ENCODE measurements around the gene TNC. TPM values are rescaled to one million over a fixed set of nuclear protein-coding genes. Genes with fewer than 3 reads are reported as not detected.

Gene TNC
- total RNA-seq, 4 donors from 2014 or later: 18.5 to 27.0 (median 22.7) TPM

GRCh38 chr9:115116421-115117284 lies 1.3 kb downstream of the TNC start:
- Histone ChIP-seq H3K4me3 (peak overlapping the region; percentile 30), H3K27me3 (peaks cover 22% of the 10 kb centered on the region), H3K4me1 (peaks cover 23% of the 10 kb centered on the region), H3K36me3 (no peaks in the 10 kb centered on the region), H3K9me3 (no peaks in the 10 kb centered on the region), H3K27ac (no peak overlapping the region)
- no peak for DNase-seq (ENCODE audit: low spot score in 2 of 2)
- WGBS: 44% methylated on average over 8 of the region's 8 CpGs
- no peak for TF ChIP-seq POLR2A (IDR thresholded peaks at IDR 0.05)
- no peak for TF ChIP-seq POLR2AphosphoS5 (IDR thresholded peaks at IDR 0.05)
- TF ChIP-seq EP300 (IDR thresholded peaks at IDR 0.05): no peak
- TF ChIP-seq CTCF (IDR thresholded peaks at IDR 0.05): no peak

- peak overlapping the region; percentile 11 for H3K4me3 ChIP-seq
- whole genome bisulfite sequencing: 33% methylated on average over 1 of the region's 1 CpG
- H3K4me1 ChIP-seq: peaks cover 23% of the 10 kb centered on the region
Observed at GRCh38 chr9:115115924-115116323, 2.0 kb downstream of the TNC start.

GRCh38 chr9:115115117-115115880 lies 2.7 kb downstream of the TNC start:
- DNase-seq (ENCODE audit: low spot score in 2 of 2): no peak
- H3K36me3 ChIP-seq: no peaks in the 10 kb centered on the region
- no peak for TF ChIP-seq EP300 (IDR thresholded peaks at IDR 0.05)
- no peak overlapping the region for H3K27ac ChIP-seq
- H3K27me3 ChIP-seq: peaks cover 22% of the 10 kb centered on the region
- peaks cover 23% of the 10 kb centered on the region for H3K4me1 ChIP-seq
- no peak overlapping the region for H3K4me3 ChIP-seq
- no peaks in the 10 kb centered on the region for H3K9me3 ChIP-seq
- 80% methylated on average over 2 of the region's 2 CpGs for WGBS

More at GRCh38 chr9:115115924-115116323, 2.0 kb downstream of the TNC start:
- Histone ChIP-seq H3K27ac (no peak overlapping the region), H3K36me3 (no peaks in the 10 kb centered on the region), H3K27me3 (peaks cover 22% of the 10 kb centered on the region), H3K9me3 (no peaks in the 10 kb centered on the region)
- TF ChIP-seq CTCF (IDR thresholded peaks at IDR 0.05): no peak
- TF ChIP-seq POLR2A (IDR thresholded peaks at IDR 0.05): no peak
- TF ChIP-seq POLR2AphosphoS5 (IDR thresholded peaks at IDR 0.05): no peak
- no peak for TF ChIP-seq EP300 (IDR thresholded peaks at IDR 0.05)
- DNase-seq (ENCODE audit: low spot score in 2 of 2): no peak

- Histone ChIP-seq H3K4me3 (no peak overlapping the region), H3K9me3 (no peaks in the 10 kb centered on the region), H3K36me3 (no peaks in the 10 kb centered on the region), H3K27ac (no peak overlapping the region), H3K4me1 (peaks cover 23% of the 10 kb centered on the region), H3K27me3 (peaks cover 22% of the 10 kb centered on the region)
- TF ChIP-seq POLR2AphosphoS5 (IDR thresholded peaks at IDR 0.05) (no peak), CTCF (IDR thresholded peaks at IDR 0.05) (no peak), POLR2A (IDR thresholded peaks at IDR 0.05) (no peak), EP300 (IDR thresholded peaks at IDR 0.05) (no peak)
- DNase-seq (ENCODE audit: low spot score in 2 of 2): no peak
- WGBS: 61% methylated on average over 2 of the region's 2 CpGs
Observed at GRCh38 chr9:115114546-115114945, 3.4 kb downstream of the TNC start.

GRCh38 chr9:115114084-115114483 lies 3.9 kb downstream of the TNC start:
- H3K36me3 ChIP-seq: no peaks in the 10 kb centered on the region
- WGBS: 61% methylated on average over 4 of the region's 4 CpGs
- TF ChIP-seq POLR2AphosphoS5 (IDR thresholded peaks at IDR 0.05): no peak
- no peak for TF ChIP-seq CTCF (IDR thresholded peaks at IDR 0.05)
- TF ChIP-seq EP300 (IDR thresholded peaks at IDR 0.05): no peak
- TF ChIP-seq POLR2A (IDR thresholded peaks at IDR 0.05): no peak
- DNase-seq (ENCODE audit: low spot score in 2 of 2): no peak
- no peak overlapping the region for H3K4me3 ChIP-seq
- H3K9me3 ChIP-seq: no peaks in the 10 kb centered on the region
- H3K27ac ChIP-seq: no peak overlapping the region
- peaks cover 22% of the 10 kb centered on the region for H3K27me3 ChIP-seq
- peaks cover 21% of the 10 kb centered on the region for H3K4me1 ChIP-seq

All from suprapubic skin (tissue), 4 donors.